ENCODE data around the gene MBD2.

- TF ChIP-seq CTCF (conservative IDR thresholded peaks at IDR 0.05; ENCODE audit: low read depth, low read length): no peak
- TF ChIP-seq EZH2 (IDR thresholded peaks at IDR 0.05; ENCODE audit: borderline replicate concordance, low read depth, low read length, poor library complexity, severe bottlenecking): no peak
Measured at GRCh38 chr18:54165450-54165849, 59.0 kb downstream of the MBD2 start.
